Measurements from ENCODE around the gene GPRC5C. TPM values are rescaled to one million over a fixed set of nuclear protein-coding genes. Genes with fewer than 3 reads are reported as not detected.

Gene GPRC5C
- total RNA-seq, 6 experiments from 2014 or later: not detected

- H3K27ac Mint-ChIP-seq: no peak overlapping the region
- TF ChIP-seq, protein P1, sequence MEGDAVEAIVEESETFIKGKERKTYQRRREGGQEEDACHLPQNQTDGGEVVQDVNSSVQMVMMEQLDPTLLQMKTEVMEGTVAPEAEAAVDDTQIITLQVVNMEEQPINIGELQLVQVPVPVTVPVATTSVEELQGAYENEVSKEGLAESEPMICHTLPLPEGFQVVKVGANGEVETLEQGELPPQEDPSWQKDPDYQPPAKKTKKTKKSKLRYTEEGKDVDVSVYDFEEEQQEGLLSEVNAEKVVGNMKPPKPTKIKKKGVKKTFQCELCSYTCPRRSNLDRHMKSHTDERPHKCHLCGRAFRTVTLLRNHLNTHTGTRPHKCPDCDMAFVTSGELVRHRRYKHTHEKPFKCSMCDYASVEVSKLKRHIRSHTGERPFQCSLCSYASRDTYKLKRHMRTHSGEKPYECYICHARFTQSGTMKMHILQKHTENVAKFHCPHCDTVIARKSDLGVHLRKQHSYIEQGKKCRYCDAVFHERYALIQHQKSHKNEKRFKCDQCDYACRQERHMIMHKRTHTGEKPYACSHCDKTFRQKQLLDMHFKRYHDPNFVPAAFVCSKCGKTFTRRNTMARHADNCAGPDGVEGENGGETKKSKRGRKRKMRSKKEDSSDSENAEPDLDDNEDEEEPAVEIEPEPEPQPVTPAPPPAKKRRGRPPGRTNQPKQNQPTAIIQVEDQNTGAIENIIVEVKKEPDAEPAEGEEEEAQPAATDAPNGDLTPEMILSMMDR (IDR thresholded peaks at IDR 0.05): no peak
Observed at GRCh38 chr17:74443516-74444296, 11.8 kb downstream of the GPRC5C start.

DNA sequence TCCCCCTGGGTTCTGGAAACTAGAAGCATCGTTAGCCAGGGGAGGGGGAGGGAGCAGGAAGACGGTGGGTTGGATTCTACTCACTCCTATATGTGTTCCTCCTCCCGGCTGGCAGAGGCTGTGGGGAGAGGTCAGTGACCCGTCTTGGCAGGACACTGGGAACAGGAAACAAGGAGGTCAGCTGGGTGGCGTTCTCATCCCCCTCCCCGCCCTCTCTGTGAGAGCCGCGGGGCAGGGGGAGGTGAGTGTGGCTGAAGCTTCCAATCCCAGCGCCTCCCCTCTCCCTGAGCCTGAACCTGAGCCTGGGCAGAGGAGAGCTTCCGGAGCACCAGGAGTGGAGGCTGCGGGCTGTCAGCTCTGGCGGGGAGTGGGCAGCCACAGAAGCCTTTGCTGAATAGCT lies 12.5 kb downstream of the GPRC5C start:
- no peak overlapping the region for H3K27ac Mint-ChIP-seq
- 0 out of 2 replicates have a peak, but pooled peaks cover 4% of the 10 kb centered on the region for H3K36me3 Mint-ChIP-seq (ENCODE audit: low read depth)
- no peak for DNase-seq
- H3K4me1 Mint-ChIP-seq (ENCODE audit: low read depth): no peaks in the 10 kb centered on the region
- H3K27me3 Mint-ChIP-seq (ENCODE audit: insufficient read depth): no peaks in the 10 kb centered on the region; the same call in 1 of the 2 replicates
- H3K4me3 Mint-ChIP-seq: no peak overlapping the region
- TF ChIP-seq, protein P1 (IDR thresholded peaks at IDR 0.05): no peak
- H3K9me3 Mint-ChIP-seq: peaks cover 32% of the 10 kb centered on the region

More at GRCh38 chr17:74443516-74444296, 11.8 kb downstream of the GPRC5C start:
- peaks cover 39% of the 10 kb centered on the region for H3K9me3 Mint-ChIP-seq
- no peaks in the 10 kb centered on the region; the same call in 1 of the 2 replicates for H3K27me3 Mint-ChIP-seq (ENCODE audit: insufficient read depth)
- no peak overlapping the region for H3K4me3 Mint-ChIP-seq
- no peaks in the 10 kb centered on the region for H3K4me1 Mint-ChIP-seq (ENCODE audit: low read depth)
- H3K36me3 Mint-ChIP-seq (ENCODE audit: low read depth): 0 out of 2 replicates have a peak, but pooled peaks cover 4% of the 10 kb centered on the region
- no peak for DNase-seq

DNA sequence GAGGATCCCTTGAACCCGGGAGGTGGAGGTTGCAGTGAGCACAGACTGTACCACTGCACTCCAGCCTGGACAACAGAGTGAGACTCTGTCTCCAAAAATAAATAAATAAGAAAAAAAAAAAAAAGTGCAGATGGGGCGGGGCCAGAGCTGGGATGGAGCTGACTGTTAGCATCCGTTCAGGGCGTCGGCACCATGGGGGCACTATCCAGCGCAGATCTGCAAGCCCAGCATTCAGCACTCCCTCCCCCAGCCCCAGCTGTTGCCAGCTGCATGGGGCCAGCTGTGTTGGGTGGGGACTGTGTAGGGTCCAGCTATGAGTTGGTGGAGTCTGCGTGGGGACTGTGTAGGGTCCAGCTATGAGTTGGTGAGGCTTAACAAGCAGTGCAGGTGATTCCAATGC lies 13.3 kb downstream of the GPRC5C start:
- TF ChIP-seq, protein P1 (IDR thresholded peaks at IDR 0.05): no peak
- Mint-ChIP-seq H3K9me3 (peaks cover 27% of the 10 kb centered on the region), H3K4me1 (ENCODE audit: low read depth) (no peaks in the 10 kb centered on the region), H3K27ac (no peak overlapping the region), H3K4me3 (no peak overlapping the region), H3K36me3 (ENCODE audit: low read depth) (0 out of 2 replicates have a peak, but pooled peaks cover under 1% of the 10 kb centered on the region), H3K27me3 (ENCODE audit: insufficient read depth) (peaks cover 2% of the 10 kb centered on the region)
- DNase-seq: no peak

DNA sequence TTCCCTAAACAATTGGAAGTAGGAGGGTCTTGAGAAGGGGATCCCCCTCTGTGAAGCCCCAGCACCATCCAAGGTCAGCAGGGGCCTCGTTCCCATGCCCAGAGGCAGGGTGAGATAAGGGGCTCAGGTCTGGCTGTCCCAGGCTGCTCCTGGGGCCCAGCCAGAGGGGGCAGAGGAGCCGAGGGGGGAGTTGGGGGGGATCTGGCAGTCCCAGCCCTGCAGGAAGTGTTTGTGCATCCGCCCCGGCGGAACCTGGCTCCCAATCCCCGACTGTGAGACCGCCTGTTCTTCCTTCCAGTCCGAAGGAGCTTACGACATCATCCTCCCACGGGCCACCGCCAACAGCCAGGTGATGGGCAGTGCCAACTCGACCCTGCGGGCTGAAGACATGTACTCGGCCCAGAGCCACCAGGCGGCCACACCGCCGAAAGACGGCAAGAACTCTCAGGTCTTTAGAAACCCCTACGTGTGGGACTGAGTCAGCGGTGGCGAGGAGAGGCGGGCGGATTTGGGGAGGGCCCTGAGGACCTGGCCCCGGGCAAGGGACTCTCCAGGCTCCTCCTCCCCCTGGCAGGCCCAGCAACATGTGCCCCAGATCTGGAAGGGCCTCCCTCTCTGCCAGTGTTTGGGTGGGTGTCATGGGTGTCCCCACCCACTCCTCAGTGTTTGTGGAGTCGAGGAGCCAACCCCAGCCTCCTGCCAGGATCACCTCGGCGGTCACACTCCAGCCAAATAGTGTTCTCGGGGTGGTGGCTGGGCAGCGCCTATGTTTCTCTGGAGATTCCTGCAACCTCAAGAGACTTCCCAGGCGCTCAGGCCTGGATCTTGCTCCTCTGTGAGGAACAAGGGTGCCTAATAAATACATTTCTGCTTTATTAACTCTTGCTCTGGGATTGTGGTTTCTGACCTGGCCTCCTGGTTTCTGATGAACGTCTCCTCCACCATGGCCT lies 14.9 kb downstream of the GPRC5C start:
- Mint-ChIP-seq H3K27me3 (ENCODE audit: insufficient read depth) (peaks cover 3% of the 10 kb centered on the region), H3K9me3 (peaks cover 30% of the 10 kb centered on the region), H3K4me1 (ENCODE audit: low read depth) (no peaks in the 10 kb centered on the region), H3K36me3 (ENCODE audit: low read depth) (no peaks in the 10 kb centered on the region), H3K4me3 (no peak overlapping the region), H3K27ac (no peak overlapping the region)
- no peak for DNase-seq
- TF ChIP-seq, protein P1 (IDR thresholded peaks at IDR 0.05): no peak

- Mint-ChIP-seq H3K9me3 (peaks cover 25% of the 10 kb centered on the region), H3K27me3 (ENCODE audit: insufficient read depth) (peaks cover 4% of the 10 kb centered on the region), H3K36me3 (ENCODE audit: low read depth) (no peaks in the 10 kb centered on the region), H3K27ac (no peak overlapping the region), H3K4me1 (ENCODE audit: low read depth) (no peaks in the 10 kb centered on the region), H3K4me3 (no peak overlapping the region)
- TF ChIP-seq, protein P1 (IDR thresholded peaks at IDR 0.05): no peak
- no peak for DNase-seq
Observed at GRCh38 chr17:74447628-74448159, 15.8 kb downstream of the GPRC5C start.

Measured in HFFc6 (cell line).